Endometrial microvascular endothelial cells (primary cell): ENCODE data around the gene PDZD7. TPM values are rescaled to one million over a fixed set of nuclear protein-coding genes. Genes with fewer than 3 reads are reported as not detected.
"Not testable (repeated sequence)": the region's sequence is repeated elsewhere in the genome, so short reads cannot be mapped to it uniquely, and the experiment has no call there.

Experiments used
- in situ Hi-C: cut with HindIII; loops from 2 replicates; pipeline ENCODE4 v1.10.0; 2017; ENCODE audit warnings: low sequenced_read_pairs, low pct_unique_long_range_greater_than_20kb; ENCODE audit errors: inconsistent ontology term
- total RNA-seq: library from RNA; depleted of rRNA; stranded (reverse); fragments of >200 nt; gene quantifications from one replicate; pipeline ENCODE4 v1.2.3, GENCODE V29; 2015; ENCODE audit errors: inconsistent ontology term

Gene PDZD7
- total RNA-seq, 1 donor from 2014 or later = 1.1 TPM

- in situ Hi-C loops = no loop called here
These were observed 12.4 kb upstream of the PDZD7 start for GRCh38 chr10:101043363-101043707.

- in situ Hi-C loops = no loop called here
These were observed 11.9 kb upstream of the PDZD7 start for GRCh38 chr10:101042667-101043362.

DNA sequence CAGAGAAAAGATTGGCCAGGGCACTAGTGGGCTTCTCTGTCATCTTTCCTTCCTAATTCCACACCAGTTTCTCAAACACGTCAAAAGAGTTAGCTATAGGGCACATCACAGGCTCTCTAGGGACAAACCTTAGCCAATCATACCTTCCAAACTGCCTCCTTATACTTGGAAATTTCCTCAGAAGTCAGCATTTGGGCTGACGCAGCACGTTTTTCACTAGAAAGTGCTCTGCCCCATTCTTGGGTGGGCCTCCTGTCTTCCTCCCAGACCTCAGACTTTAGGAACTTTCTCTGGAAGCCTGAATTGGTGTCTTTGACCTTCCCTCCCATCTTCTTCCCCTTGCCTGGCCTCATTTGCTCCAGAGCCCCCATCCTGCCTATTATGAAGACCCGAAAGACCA is 11.2 kb upstream of the PDZD7 start:
- in situ Hi-C loops = no loop called here

DNA sequence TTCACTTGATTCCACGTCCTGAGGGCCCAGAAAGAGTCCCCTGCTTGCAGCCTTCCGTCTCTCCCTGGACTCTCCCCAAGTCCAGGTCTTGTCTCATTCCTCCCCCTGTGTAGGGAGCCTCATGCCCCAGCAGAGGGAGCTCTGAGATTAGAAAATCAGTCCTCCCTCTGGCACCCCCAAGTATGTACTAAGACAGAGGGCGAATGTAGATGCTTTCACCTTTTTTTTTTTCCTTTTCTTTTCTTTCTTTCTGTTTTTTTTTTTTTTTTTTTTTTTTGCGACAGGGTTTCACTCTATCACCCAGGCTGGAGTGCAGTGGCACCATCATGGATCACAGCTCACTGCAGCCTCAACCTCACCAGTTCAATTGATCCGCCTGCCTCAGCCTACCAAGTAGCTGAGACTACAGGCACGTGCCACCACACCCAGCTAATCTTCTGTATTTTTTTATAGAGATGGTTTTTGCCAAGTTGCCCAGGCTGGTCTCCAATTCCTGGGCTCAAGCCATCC is 10.4 kb upstream of the PDZD7 start:
- in situ Hi-C loops = no loop called here

DNA sequence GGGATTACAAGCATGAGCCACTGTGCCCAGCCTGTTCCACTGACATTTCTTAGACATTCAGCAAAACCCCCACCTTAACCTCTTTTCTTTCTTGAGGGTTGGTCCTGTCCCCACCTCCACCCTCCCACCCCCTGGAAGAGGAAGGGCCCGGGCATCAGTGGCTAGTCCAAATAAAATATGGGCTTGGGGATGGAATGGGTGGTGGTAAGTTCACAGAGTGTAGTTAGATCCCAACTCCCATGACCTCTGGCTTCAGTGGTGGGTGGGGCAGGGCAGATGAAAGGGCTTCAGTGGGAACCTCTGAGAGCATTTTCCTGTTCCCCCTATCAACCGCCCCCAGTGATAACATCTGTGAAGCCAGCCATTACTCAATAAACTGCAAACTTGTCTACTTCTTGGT is 9.9 kb upstream of the PDZD7 start:
- in situ Hi-C loops = no loop called here

DNA sequence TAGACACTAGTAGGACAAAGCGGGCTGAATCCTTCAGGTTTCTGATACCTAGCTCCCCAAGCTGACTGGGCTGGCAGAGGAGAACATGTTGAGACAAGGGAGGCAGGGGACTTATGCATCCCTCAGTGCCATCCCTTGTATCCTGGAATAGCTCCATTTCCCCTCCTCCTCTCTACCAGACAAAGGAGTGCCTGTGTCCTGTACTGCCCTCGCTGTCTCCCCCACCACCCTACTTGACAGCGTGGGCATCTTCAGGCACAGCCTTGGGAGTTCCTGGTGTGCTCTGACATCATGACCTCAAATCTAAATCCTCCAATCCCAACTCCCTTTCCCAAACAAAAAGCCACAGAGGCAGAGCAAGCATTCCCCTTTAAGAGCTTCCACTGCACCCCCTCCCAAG is 9.1 kb upstream of the PDZD7 start:
- in situ Hi-C loops = no loop called here

- in situ Hi-C loops = no loop called here
These were observed 7.6 kb upstream of the PDZD7 start for GRCh38 chr10:101038484-101038883.

GRCh38 chr10:101036726-101037125 is 5.8 kb upstream of the PDZD7 start:
- in situ Hi-C loops = no loop called here

DNA sequence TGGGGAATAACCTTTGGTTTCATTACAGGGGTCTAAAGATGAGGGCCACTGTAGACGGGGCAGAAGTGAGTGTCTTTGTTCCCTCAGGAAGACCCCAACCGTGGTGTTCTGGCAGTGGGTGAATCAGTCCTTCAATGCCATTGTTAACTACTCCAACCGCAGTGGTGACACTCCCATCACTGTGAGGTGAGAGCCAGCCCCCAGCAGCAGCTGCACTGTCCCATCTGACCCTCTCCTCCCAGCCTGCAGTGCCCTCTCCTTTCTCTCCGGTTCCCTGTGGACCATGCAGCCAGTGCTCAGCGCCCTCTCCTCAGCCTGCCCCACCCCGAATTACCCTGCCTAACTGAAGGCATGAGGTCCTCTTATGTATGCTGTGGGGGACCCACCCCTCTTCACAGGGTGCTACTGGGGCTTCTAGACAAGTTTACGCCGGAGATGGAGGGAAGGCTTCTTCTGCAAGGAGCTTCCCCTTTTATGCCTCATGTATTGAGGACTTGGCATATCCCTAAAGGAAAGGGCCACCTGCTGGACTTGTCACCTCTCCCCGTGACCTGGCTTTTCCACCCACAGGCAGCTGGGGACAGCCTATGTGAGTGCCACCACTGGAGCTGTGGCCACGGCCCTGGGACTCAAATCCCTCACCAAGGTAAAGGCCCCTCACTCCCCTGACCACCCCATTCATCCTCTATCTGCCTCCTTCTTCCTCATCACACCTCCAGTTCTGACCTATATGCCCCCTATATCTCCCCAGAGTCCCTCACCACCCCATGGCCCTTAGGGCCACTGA is 5.2 kb upstream of the PDZD7 start:
- in situ Hi-C loops = no loop called here

- in situ Hi-C loops = no loop called here
These were observed 4.4 kb upstream of the PDZD7 start for GRCh38 chr10:101035314-101035713.

DNA sequence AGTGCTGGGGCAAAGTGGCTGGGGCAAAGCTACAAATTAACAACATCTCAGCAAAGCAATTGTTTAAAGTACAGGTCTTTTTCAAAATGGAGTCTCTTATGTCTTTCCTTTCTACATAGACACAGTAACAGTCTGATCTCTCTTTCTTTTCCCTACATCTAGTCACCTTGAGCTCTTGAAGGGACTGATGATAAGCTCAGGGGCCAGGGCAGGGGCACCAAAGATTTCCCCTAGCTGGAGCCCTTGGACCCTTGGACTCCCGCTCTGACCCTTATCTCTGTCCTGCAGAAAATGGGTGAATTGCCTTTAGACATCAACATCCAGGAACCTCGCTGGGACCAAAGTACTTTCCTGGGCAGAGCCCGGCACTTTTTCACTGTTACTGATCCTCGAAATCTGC is 3.5 kb upstream of the PDZD7 start:
- in situ Hi-C loops = not testable (repeated sequence)

GRCh38 chr10:101033276-101033675 is 2.3 kb upstream of the PDZD7 start:
- in situ Hi-C loops = no loop called here

- in situ Hi-C loops = no loop called here
These were observed 1.8 kb upstream of the PDZD7 start for GRCh38 chr10:101032637-101033224.

DNA sequence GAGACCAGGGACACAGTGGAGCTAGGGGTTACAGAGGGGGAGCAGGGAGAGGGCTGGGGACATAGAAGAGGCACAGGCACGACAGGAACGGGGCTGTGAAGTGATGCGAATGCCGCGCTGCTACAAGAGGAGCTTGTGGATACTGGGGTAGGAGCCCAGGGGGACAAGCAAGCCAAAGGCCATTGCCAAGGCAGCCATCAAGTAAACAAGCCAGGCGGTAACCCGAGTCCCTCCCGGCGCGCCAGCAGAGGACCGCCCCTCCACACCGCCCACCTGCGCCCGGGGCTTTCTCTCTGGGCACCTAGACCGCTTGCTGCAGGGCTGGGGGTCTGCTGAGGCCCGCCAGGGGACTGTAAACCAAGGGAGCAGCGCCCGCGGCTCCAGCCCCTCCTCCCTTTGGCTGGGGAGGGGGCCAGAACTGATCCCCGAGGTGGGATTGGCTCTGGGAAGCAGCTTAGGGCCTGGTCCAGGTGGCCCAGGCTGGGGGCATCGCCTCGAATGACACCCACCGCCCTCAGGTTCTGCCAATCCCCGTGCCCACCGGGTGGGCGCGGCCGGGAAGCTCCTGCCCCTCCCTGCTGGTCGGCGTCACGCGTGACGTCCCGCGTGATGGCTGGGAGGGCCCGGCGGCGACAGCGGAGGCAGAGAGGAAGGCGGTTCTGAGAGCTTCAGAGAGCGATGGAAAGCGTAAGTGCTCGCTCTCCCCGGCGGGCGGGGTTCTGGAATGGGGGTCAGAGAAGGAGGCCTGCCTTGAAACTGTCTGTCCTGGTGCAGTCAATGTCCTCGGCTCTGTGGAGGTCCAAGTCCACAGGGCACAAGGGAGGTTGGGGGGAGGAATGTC is 1.1 kb upstream of the PDZD7 start:
- in situ Hi-C loops = no loop called here

- in situ Hi-C loops = no loop called here
These were observed 317 bp downstream of the PDZD7 start for GRCh38 chr10:101030496-101031127.

GRCh38 chr10:101029520-101030295 is 1.2 kb downstream of the PDZD7 start:
- in situ Hi-C loops = no loop called here

- in situ Hi-C loops = no loop called here
These were observed 2.2 kb downstream of the PDZD7 start for GRCh38 chr10:101028446-101029337.
